DND-41 (cell line): ENCODE results near the gene APOA5.

Source experiments
- EZH2 ChIP-seq: IDR thresholded peaks from 3 replicates; pipeline ENCODE4 v1.6.1; 2012; ENCODE audit warnings: borderline replicate concordance, low read depth, mild to moderate bottlenecking, moderate library complexity, low read length, inconsistent platforms; ENCODE audit not compliant: severe bottlenecking
- TF ChIP-seq, protein P1 (sequence below): IDR thresholded peaks from 2 replicates; pipeline ENCODE4 v1.5.1; 2012; ENCODE audit warnings: borderline replicate concordance, low read length, moderate library complexity, mild to moderate bottlenecking; ENCODE audit not compliant: poor library complexity, severe bottlenecking; ENCODE audit errors: extremely low read depth

DNA sequence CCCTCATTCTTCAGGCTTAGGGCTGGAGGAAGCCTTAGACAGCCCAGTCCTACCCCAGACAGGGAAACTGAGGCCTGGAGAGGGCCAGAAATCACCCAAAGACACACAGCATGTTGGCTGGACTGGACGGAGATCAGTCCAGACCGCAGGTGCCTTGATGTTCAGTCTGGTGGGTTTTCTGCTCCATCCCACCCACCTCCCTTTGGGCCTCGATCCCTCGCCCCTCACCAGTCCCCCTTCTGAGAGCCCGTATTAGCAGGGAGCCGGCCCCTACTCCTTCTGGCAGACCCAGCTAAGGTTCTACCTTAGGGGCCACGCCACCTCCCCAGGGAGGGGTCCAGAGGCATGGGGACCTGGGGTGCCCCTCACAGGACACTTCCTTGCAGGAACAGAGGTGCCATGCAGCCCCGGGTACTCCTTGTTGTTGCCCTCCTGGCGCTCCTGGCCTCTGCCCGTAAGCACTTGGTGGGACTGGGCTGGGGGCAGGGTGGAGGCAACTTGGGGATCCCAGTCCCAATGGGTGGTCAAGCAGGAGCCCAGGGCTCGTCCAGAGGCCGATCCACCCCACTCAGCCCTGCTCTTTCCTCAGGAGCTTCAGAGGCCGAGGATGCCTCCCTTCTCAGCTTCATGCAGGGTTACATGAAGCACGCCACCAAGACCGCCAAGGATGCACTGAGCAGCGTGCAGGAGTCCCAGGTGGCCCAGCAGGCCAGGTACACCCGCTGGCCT is 38.7 kb upstream of the APOA5 start:
- TF ChIP-seq, protein P1, sequence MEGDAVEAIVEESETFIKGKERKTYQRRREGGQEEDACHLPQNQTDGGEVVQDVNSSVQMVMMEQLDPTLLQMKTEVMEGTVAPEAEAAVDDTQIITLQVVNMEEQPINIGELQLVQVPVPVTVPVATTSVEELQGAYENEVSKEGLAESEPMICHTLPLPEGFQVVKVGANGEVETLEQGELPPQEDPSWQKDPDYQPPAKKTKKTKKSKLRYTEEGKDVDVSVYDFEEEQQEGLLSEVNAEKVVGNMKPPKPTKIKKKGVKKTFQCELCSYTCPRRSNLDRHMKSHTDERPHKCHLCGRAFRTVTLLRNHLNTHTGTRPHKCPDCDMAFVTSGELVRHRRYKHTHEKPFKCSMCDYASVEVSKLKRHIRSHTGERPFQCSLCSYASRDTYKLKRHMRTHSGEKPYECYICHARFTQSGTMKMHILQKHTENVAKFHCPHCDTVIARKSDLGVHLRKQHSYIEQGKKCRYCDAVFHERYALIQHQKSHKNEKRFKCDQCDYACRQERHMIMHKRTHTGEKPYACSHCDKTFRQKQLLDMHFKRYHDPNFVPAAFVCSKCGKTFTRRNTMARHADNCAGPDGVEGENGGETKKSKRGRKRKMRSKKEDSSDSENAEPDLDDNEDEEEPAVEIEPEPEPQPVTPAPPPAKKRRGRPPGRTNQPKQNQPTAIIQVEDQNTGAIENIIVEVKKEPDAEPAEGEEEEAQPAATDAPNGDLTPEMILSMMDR: no peak
- TF ChIP-seq EZH2: no peak
